ENCODE results near the gene ZNF442.
"Not testable (repeated sequence)": the region's sequence is repeated elsewhere in the genome, so short reads cannot be mapped to it uniquely, and the experiment has no call there.

The ZNF442 gene

DNA sequence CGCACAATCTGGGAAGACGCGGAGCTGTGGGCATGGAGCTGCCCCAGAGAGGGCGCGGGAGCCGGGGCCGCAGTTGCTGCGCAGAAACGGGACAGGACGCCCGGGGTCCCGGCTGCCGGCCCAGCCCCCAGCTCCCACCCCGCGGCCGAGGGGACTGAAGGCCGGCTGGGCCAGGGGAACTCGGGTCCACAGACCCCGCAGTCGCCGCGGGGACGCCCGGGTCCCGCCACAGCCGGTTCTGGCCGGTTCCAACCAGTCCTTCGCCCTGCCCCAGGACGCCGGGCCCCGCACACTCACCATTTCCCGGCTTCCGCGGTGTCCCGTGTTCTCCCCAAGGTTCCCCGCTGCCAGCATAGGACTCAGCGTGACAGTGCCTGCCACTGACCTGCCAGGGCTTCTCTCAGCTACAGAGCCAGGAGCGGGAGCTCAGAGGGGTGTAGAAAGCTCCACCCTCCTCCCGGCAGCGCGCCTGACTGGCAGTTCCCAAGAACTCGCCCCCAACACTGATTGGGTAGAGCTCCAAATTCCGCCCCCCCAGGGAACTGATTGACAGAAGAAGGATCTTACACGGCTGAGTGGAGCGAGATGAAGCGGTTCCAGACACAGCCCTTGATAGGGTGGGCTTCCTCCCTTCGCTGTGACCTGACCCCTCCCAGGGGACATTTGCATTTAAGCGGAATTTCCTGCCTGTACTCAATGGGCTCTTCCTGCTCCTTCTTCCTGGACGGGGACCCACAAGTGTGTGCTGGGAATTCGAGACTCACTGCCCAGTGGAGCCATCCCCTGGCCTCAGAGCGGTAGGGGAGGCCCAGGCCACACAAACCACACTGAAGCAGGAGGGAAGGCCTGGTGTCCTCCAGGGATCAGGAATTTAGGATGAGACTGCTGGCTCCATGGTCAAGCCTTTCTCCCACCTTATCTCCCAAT lies at the start of gene ZNF442:
Gene ZNF442 (minus strand): TSS at position 448 of the 927 bp plus-strand sequence. CDS start 2,052 bp downstream, outside the sequence.
- no peaks in the 10 kb centered on the region for H3K36me3 ChIP-seq (ENCODE audit: control insufficient read depth, insufficient read depth, low read length)
- H3K9ac ChIP-seq (ENCODE audit: low read depth, low read length): peak within 1 kb of the TSS; percentile 76
- no peaks in the 10 kb centered on the region for H3K4me1 ChIP-seq (ENCODE audit: control insufficient read depth, insufficient read depth, low read length)
- H3K9me3 ChIP-seq (ENCODE audit: control insufficient read depth, insufficient read depth, low read length): no peaks in the 10 kb centered on the region
- peaks cover 6% of the 10 kb centered on the region for H3K27me3 ChIP-seq (ENCODE audit: control insufficient read depth, insufficient read depth, low read length)
- peak within 1 kb of the TSS; percentile 82 for H3K4me3 ChIP-seq (ENCODE audit: low read depth, low read length)

DNA sequence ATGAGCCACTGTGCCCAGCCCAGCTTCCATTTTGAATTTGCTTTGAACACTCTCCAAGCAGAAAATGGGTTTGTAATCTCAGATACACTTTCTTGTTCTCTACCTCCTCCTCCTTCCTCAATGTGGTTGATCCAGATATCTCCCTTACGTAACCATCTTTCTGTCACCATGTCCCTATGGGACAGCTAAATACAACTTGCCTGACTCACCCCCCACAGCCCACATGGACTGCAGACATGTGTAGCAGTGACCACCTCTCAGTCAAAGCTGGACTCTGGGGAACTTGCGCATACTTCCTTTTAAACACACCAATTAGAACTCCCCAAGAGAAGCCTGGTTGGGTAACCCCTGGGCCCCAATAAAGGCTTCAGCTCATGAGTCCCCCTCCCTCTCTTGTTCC lies 46.4 kb upstream of the ZNF442 start:
- H3K9me3 ChIP-seq (ENCODE audit: control insufficient read depth, insufficient read depth, low read length): peaks cover under 1% of the 10 kb centered on the region
- H3K9ac ChIP-seq (ENCODE audit: low read depth, low read length): no peak overlapping the region
- no peak overlapping the region for H3K4me3 ChIP-seq (ENCODE audit: low read depth, low read length)
- no peaks in the 10 kb centered on the region for H3K4me1 ChIP-seq (ENCODE audit: control insufficient read depth, insufficient read depth, low read length)
- no peaks in the 10 kb centered on the region for H3K27me3 ChIP-seq (ENCODE audit: control insufficient read depth, insufficient read depth, low read length)
- H3K36me3 ChIP-seq (ENCODE audit: control insufficient read depth, insufficient read depth, low read length): no peaks in the 10 kb centered on the region

GRCh38 chr19:12400633-12401502 lies 35.4 kb upstream of the ZNF442 start, which contains the start of gene ZNF799:
ZNF799 (minus strand) TSS chr19:12401271; CDS start chr19:12401070, 201 bp downstream.
- peak within 1 kb of the TSS; percentile 75 for H3K4me3 ChIP-seq (ENCODE audit: low read depth, low read length)
- peak within 1 kb of the TSS; percentile 65 for H3K9ac ChIP-seq (ENCODE audit: low read depth, low read length)
- peaks cover 3% of the 10 kb centered on the region for H3K27me3 ChIP-seq (ENCODE audit: control insufficient read depth, insufficient read depth, low read length)
- no peaks in the 10 kb centered on the region for H3K36me3 ChIP-seq (ENCODE audit: control insufficient read depth, insufficient read depth, low read length)
- no peaks in the 10 kb centered on the region for H3K9me3 ChIP-seq (ENCODE audit: control insufficient read depth, insufficient read depth, low read length)
- H3K4me1 ChIP-seq (ENCODE audit: control insufficient read depth, insufficient read depth, low read length): no peaks in the 10 kb centered on the region

DNA sequence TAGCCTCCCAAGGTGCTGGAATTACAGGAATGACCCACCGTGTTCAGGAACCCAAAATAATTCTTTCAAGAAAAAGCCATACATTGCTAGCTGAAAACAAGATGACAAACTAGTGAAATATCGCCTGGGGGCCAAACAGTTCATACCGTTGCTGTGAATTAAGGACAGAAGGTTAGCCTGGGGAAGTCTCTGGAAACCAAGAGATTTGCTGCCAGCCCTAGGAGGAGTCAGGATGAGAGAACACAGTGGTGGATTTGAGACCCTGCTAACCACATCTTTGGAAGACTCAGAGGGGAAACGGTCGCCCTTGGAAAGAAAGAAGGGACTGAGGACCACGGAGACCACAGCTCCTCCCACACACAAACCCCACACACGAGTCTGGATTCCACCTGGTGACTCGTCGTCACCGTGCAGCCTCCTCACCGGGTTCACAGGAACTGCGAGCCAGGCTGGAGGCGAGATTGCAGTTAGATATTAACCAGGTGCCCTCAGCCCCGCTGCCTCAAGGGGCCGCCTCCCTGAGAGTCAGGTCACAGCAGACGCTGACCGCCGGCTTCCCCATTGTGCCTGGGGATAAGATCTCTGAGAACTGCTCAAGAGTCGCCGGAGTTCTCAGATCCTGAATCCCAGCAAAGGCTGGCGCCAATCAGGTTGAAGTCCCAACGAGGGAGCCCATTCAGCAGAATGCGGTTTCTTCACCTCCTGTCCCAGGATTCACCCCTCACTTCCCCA lies 34.6 kb upstream of the ZNF442 start:
- Histone ChIP-seq H3K9ac (ENCODE audit: low read depth, low read length) (peak overlapping the region; percentile 65), H3K4me3 (ENCODE audit: low read depth, low read length) (peak overlapping the region; percentile 75)
- H3K36me3 ChIP-seq (ENCODE audit: control insufficient read depth, insufficient read depth, low read length); H3K27me3 ChIP-seq (ENCODE audit: control insufficient read depth, insufficient read depth, low read length); H3K9me3 ChIP-seq (ENCODE audit: control insufficient read depth, insufficient read depth, low read length); H3K4me1 ChIP-seq (ENCODE audit: control insufficient read depth, insufficient read depth, low read length): not testable (repeated sequence)

GRCh38 chr19:12391148-12391547 lies 25.7 kb upstream of the ZNF442 start:
- not testable (repeated sequence) for H3K9me3 ChIP-seq (ENCODE audit: control insufficient read depth, insufficient read depth, low read length); H3K4me3 ChIP-seq (ENCODE audit: low read depth, low read length); H3K36me3 ChIP-seq (ENCODE audit: control insufficient read depth, insufficient read depth, low read length); H3K27me3 ChIP-seq (ENCODE audit: control insufficient read depth, insufficient read depth, low read length); H3K4me1 ChIP-seq (ENCODE audit: control insufficient read depth, insufficient read depth, low read length); H3K9ac ChIP-seq (ENCODE audit: low read depth, low read length)

DNA sequence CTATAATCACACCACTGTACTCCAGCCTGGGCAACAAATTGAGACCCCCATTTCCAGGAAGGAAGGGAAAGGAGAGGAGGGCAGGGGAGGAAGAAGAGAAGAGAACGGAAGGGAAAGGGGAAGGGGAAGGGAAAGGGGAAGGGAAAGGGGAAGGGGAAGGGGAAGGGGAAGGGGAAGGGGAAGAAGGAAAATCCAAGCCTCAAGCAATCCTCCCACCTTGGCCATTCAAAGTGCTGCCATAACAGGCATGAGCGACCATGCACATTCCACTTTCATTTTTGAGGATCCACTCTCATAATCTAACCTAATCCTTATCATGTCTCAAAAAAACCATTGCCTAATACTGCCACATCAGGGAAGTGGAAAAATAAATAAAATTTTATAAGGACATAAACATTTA lies 20.9 kb upstream of the ZNF442 start:
- not testable (repeated sequence) for H3K4me3 ChIP-seq (ENCODE audit: low read depth, low read length); H3K9me3 ChIP-seq (ENCODE audit: control insufficient read depth, insufficient read depth, low read length); H3K36me3 ChIP-seq (ENCODE audit: control insufficient read depth, insufficient read depth, low read length)

DNA sequence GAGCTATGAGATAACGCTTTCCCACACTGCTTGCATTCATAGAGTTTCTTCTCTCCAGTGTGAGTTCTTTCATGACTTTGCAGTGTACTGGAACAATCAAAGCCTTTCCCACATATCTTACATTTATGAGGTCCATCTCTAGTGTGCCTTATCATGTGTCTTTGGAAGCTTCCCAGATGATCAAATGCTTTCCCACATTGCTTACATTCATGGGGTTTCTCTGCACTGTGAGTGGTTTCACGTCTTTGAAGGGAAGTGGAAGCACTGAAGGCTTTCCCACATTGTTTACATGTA lies 14.9 kb upstream of the ZNF442 start:
- Histone ChIP-seq H3K36me3 (ENCODE audit: control insufficient read depth, insufficient read depth, low read length) (no peaks in the 10 kb centered on the region), H3K9me3 (ENCODE audit: control insufficient read depth, insufficient read depth, low read length) (no peaks in the 10 kb centered on the region), H3K27me3 (ENCODE audit: control insufficient read depth, insufficient read depth, low read length) (no peaks in the 10 kb centered on the region), H3K4me1 (ENCODE audit: control insufficient read depth, insufficient read depth, low read length) (no peaks in the 10 kb centered on the region), H3K4me3 (ENCODE audit: low read depth, low read length) (no peak overlapping the region), H3K9ac (ENCODE audit: low read depth, low read length) (no peak overlapping the region)

More for the DNA sequence above, 20.9 kb upstream of the ZNF442 start:
- not testable (repeated sequence) for H3K9ac ChIP-seq (ENCODE audit: low read depth, low read length); H3K27me3 ChIP-seq (ENCODE audit: control insufficient read depth, insufficient read depth, low read length); H3K4me1 ChIP-seq (ENCODE audit: control insufficient read depth, insufficient read depth, low read length)

GRCh38 chr19:12379732-12380443 lies 14.4 kb upstream of the ZNF442 start:
- H3K9ac ChIP-seq (ENCODE audit: low read depth, low read length): no peak overlapping the region
- no peak overlapping the region for H3K4me3 ChIP-seq (ENCODE audit: low read depth, low read length)
- H3K9me3 ChIP-seq (ENCODE audit: control insufficient read depth, insufficient read depth, low read length): no peaks in the 10 kb centered on the region
- H3K36me3 ChIP-seq (ENCODE audit: control insufficient read depth, insufficient read depth, low read length): no peaks in the 10 kb centered on the region
- H3K4me1 ChIP-seq (ENCODE audit: control insufficient read depth, insufficient read depth, low read length): no peaks in the 10 kb centered on the region
- no peaks in the 10 kb centered on the region for H3K27me3 ChIP-seq (ENCODE audit: control insufficient read depth, insufficient read depth, low read length)

GRCh38 chr19:12374026-12374425 lies 8.5 kb upstream of the ZNF442 start:
- no peak overlapping the region for H3K4me3 ChIP-seq (ENCODE audit: low read depth, low read length)
- H3K4me1 ChIP-seq (ENCODE audit: control insufficient read depth, insufficient read depth, low read length): no peaks in the 10 kb centered on the region
- peaks cover 3% of the 10 kb centered on the region for H3K9me3 ChIP-seq (ENCODE audit: control insufficient read depth, insufficient read depth, low read length)
- no peak overlapping the region for H3K9ac ChIP-seq (ENCODE audit: low read depth, low read length)
- no peaks in the 10 kb centered on the region for H3K36me3 ChIP-seq (ENCODE audit: control insufficient read depth, insufficient read depth, low read length)
- H3K27me3 ChIP-seq (ENCODE audit: control insufficient read depth, insufficient read depth, low read length): no peaks in the 10 kb centered on the region

GRCh38 chr19:12364391-12365235 lies 870 bp downstream of the ZNF442 start:
- no peaks in the 10 kb centered on the region for H3K9me3 ChIP-seq (ENCODE audit: control insufficient read depth, insufficient read depth, low read length)
- H3K36me3 ChIP-seq (ENCODE audit: control insufficient read depth, insufficient read depth, low read length): no peaks in the 10 kb centered on the region
- peak overlapping the region; percentile 76 for H3K9ac ChIP-seq (ENCODE audit: low read depth, low read length)
- peak overlapping the region; percentile 82 for H3K4me3 ChIP-seq (ENCODE audit: low read depth, low read length)
- H3K27me3 ChIP-seq (ENCODE audit: control insufficient read depth, insufficient read depth, low read length): peaks cover 6% of the 10 kb centered on the region
- no peaks in the 10 kb centered on the region for H3K4me1 ChIP-seq (ENCODE audit: control insufficient read depth, insufficient read depth, low read length)

All from iPS-15b (cell line).